OCI-LY1 (cell line): ENCODE data around the gene CREG1.

Experiments
- CTCF ChIP-seq: fragments of 200-600 bp; sonication (generic), shearing (Covaris generic); IDR thresholded peaks from 2 replicates; pipeline ENCODE4 v1.5.1; 2017; ENCODE audit warnings: mild to moderate bottlenecking, antibody characterized with exemption, low read length, moderate library complexity, mixed read lengths
- EZH2 ChIP-seq: fragments of 200-600 bp; sonication (generic), shearing (Covaris generic); IDR thresholded peaks from 2 replicates; pipeline ENCODE4 v1.8.0; 2017; ENCODE audit warnings: borderline replicate concordance, mixed run types, mild to moderate bottlenecking, antibody characterized with exemption, low read length, moderate library complexity, mixed read lengths

- TF ChIP-seq CTCF, result no peak
- no peak for TF ChIP-seq EZH2
These were observed 12.4 kb upstream of the CREG1 start for GRCh38 chr1:167565922-167566321.
